Fibroblast of mammary gland (primary cell): ENCODE measurements around the gene AGBL4.

Source experiments
- DNase-seq: peaks from one replicate; pipeline ENCODE4 v3.0.0-alpha.2; 2010; ENCODE audit warnings: low read depth
- H3K4me3 ChIP-seq: 2 replicates; pipeline ENCODE4 v1.5.1; 2011; ENCODE audit warnings: low read depth, mild to moderate bottlenecking, low read length, moderate library complexity; ENCODE audit not compliant: control insufficient read depth
- TF ChIP-seq, protein P1 (sequence below): conservative IDR thresholded peaks from 2 replicates; pipeline ENCODE4 v1.5.1; 2011; ENCODE audit warnings: low read depth, low read length, inconsistent platforms; ENCODE audit not compliant: control insufficient read depth, insufficient read depth

Gene AGBL4

DNA sequence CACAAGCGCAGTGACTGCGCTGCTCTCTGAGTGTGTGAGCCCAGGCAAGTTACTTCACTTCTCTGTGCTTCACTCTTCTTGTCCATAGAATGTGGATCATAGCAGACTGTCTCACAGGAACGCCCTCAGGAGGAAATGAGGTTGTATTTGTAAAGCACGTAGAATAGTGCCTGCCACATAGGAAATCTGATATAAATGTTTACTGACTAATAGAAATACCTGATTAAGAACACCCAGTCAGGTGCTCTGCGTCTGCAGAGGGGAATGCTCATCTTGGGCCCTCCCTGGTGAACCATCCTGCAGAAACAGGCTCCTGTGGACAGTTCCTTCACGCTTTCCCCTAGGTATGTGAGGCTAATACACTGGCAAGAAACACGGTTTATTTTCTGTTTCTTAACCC lies 1347.4 kb downstream of the AGBL4 start:
- H3K4me3 ChIP-seq, result no peak overlapping the region
- TF ChIP-seq, protein P1, sequence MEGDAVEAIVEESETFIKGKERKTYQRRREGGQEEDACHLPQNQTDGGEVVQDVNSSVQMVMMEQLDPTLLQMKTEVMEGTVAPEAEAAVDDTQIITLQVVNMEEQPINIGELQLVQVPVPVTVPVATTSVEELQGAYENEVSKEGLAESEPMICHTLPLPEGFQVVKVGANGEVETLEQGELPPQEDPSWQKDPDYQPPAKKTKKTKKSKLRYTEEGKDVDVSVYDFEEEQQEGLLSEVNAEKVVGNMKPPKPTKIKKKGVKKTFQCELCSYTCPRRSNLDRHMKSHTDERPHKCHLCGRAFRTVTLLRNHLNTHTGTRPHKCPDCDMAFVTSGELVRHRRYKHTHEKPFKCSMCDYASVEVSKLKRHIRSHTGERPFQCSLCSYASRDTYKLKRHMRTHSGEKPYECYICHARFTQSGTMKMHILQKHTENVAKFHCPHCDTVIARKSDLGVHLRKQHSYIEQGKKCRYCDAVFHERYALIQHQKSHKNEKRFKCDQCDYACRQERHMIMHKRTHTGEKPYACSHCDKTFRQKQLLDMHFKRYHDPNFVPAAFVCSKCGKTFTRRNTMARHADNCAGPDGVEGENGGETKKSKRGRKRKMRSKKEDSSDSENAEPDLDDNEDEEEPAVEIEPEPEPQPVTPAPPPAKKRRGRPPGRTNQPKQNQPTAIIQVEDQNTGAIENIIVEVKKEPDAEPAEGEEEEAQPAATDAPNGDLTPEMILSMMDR, result no peak
- DNase-seq, result no peak

- H3K4me3 ChIP-seq, result no peak overlapping the region
- TF ChIP-seq, protein P1, result no peak
- peak; percentile 43 for DNase-seq
Measured at GRCh38 chr1:48675251-48675650, 1348.5 kb downstream of the AGBL4 start.

GRCh38 chr1:48674641-48675040 lies 1349.1 kb downstream of the AGBL4 start:
- TF ChIP-seq, protein P1, result no peak
- H3K4me3 ChIP-seq, result no peak overlapping the region
- peak; percentile 89 for DNase-seq

GRCh38 chr1:48673332-48674105 lies 1350.2 kb downstream of the AGBL4 start:
- no peak overlapping the region for H3K4me3 ChIP-seq
- TF ChIP-seq, protein P1, result peak; percentile 13
- no peak for DNase-seq

DNA sequence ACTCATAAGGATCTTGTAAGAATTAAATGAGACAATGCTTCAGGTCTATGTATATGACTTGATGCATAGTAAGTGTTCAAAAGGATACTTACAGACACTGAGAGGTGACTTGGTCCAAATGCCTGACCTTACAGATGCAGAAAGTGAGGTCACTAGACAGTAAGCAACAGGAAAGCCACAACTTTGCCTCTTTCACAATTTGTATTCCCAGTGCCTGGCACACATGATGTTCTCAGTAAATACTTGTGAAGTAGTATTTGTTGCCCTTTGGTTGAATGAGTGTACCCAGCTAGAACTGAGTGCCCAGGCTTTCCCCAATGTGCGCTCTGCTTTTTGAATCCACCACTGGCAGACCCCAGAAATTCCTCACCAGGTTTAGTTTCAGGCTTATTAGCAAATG lies 1352.2 kb downstream of the AGBL4 start:
- TF ChIP-seq, protein P1, result no peak
- no peak overlapping the region for H3K4me3 ChIP-seq
- peak; percentile 66 for DNase-seq

GRCh38 chr1:48670234-48671020 lies 1353.3 kb downstream of the AGBL4 start:
- no peak for DNase-seq
- TF ChIP-seq, protein P1, result no peak

More at GRCh38 chr1:48670234-48671020, 1353.3 kb downstream of the AGBL4 start:
- H3K4me3 ChIP-seq, result no peak overlapping the region
